Measurements from ENCODE around the gene PPP6C.
"Not testable (repeated sequence)": the region's sequence is repeated elsewhere in the genome, so short reads cannot be mapped to it uniquely, and the experiment has no call there.

PPP6C gene

DNA sequence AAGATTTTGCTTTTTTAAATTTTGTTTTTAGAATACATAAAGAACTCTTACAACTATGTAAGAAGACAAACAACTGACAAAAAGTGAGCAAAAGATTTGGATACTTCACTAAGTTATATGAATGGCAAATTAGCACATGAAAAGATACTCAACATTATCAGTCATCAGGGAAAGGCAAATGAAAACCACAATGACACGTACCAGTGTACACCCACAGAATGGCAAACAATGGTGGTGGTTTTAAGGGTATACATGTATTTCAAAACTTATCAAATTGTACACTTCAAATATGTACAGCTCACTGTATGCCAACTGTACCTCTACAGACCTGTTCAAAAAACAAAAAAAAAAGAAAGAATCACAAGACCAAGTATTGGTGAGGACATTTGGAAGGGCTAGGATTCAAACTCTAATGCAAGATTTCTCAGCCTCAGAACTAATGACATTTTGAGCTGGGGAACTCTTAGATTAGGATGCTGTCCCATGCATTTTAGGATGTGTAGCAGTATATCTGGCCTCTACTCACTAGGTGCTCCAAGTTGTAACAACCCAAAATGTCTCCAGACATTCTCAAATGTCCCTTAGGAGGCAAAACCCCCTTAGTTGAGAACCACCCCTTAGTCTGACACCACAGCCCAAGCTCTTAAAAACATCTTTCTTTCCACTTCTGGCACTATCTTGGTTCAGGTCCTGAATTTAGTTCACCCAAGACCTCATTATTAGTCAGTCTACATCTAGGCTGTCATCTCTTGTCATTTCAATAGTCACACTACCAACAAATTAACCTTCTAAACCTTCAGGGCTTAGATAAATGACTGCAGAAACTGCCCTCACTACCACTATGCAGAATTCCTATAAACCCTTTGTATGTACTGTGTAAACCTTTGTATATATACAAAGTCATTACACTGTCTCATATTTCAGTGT is 55.9 kb downstream of the PPP6C start:
- no peak overlapping the region for H3K27ac ChIP-seq
- TF ChIP-seq ZFX (IDR thresholded peaks at IDR 0.05; ENCODE audit: borderline replicate concordance), result no peak
- TF ChIP-seq, protein P1, sequence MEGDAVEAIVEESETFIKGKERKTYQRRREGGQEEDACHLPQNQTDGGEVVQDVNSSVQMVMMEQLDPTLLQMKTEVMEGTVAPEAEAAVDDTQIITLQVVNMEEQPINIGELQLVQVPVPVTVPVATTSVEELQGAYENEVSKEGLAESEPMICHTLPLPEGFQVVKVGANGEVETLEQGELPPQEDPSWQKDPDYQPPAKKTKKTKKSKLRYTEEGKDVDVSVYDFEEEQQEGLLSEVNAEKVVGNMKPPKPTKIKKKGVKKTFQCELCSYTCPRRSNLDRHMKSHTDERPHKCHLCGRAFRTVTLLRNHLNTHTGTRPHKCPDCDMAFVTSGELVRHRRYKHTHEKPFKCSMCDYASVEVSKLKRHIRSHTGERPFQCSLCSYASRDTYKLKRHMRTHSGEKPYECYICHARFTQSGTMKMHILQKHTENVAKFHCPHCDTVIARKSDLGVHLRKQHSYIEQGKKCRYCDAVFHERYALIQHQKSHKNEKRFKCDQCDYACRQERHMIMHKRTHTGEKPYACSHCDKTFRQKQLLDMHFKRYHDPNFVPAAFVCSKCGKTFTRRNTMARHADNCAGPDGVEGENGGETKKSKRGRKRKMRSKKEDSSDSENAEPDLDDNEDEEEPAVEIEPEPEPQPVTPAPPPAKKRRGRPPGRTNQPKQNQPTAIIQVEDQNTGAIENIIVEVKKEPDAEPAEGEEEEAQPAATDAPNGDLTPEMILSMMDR (IDR thresholded peaks at IDR 0.05), result no peak

DNA sequence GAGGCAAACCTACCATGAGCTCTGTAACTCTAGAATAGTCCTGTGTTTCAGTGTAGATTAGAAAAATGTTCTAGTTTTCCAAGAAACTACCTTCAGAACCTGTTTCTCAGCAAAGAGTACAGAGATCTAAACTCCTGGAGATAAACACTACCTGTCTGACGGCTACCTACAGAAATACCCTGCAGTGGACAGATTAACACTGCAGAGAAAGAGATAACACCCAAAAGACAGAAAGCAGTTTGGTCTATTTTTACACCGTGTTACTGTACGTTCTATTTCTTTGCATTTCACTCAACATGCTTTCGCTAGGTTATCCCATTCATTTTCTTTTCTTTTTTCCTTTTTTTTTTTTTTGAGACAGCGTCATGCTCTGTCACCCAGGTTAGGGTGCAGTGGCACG is 57.8 kb downstream of the PPP6C start:
- TF ChIP-seq, protein P1 (IDR thresholded peaks at IDR 0.05), result no peak
- TF ChIP-seq ZFX (IDR thresholded peaks at IDR 0.05; ENCODE audit: borderline replicate concordance), result no peak
- H3K27ac ChIP-seq, result no peak overlapping the region

- no peak overlapping the region for H3K27ac ChIP-seq
- no peak for TF ChIP-seq ZFX (IDR thresholded peaks at IDR 0.05; ENCODE audit: borderline replicate concordance)
- TF ChIP-seq, protein P1 (IDR thresholded peaks at IDR 0.05), result no peak
These were observed 63.4 kb downstream of the PPP6C start for GRCh38 chr9:125126019-125126746.

DNA sequence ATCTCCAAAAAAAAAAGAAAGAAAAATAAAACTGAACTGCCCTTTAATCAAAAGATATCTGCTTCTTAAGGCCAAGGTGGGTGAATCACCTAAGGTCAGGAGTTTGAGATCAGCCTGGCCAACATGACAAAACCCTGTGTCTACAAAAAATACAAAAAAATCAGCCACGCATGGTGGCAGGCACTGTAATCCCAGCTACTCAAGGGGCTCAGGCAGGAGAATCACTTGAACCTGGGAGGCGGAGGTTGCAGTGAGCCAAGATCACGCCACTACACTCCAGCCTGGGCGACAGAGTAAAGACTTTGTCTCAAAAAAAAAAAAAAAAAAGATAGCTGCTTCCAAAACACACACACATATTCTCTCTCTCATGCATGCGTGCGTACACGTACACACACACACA is 64.1 kb downstream of the PPP6C start:
- no peak overlapping the region for H3K27ac ChIP-seq
- no peak for TF ChIP-seq ZFX (IDR thresholded peaks at IDR 0.05; ENCODE audit: borderline replicate concordance)
- TF ChIP-seq, protein P1 (IDR thresholded peaks at IDR 0.05), result no peak

- H3K27ac ChIP-seq, result no peak overlapping the region
- TF ChIP-seq, protein P1 (IDR thresholded peaks at IDR 0.05), result no peak
- no peak for TF ChIP-seq ZFX (IDR thresholded peaks at IDR 0.05; ENCODE audit: borderline replicate concordance)
These were observed 68.5 kb downstream of the PPP6C start for GRCh38 chr9:125121146-125121545.

DNA sequence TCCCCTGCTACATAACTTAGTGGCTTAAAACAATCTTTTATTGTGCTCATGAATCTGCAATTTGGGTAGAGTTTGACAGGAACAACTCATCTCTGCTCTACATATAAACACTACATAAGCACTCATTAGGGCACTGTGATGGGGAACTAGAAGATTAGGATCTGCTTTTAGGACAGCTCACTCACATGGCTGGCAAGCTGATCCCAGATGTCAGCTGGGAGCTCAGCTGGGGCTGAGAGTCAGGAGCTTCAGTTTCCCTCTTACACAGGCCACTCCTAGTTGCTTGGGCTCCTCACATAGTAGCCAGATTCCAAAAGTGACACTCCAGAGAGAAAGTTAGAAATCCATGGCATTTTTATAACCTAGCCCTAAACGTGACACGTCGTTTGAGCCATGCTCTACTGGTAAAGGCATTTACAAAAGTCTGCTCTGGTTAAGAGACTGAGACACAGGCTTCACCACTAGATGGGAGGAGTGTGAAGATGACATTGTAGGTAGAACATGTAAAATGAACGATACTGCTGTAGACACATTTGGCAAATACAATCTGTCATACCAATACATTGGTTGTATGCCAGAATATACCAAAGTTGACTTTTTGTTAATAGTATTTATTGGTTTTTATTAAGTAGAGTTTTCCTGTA is 69.8 kb downstream of the PPP6C start:
- TF ChIP-seq, protein P1 (IDR thresholded peaks at IDR 0.05), result no peak
- no peak for TF ChIP-seq ZFX (IDR thresholded peaks at IDR 0.05; ENCODE audit: borderline replicate concordance)
- no peak overlapping the region for H3K27ac ChIP-seq

GRCh38 chr9:125118696-125119095 is 70.9 kb downstream of the PPP6C start:
- not testable (repeated sequence) for H3K27ac ChIP-seq

GRCh38 chr9:125114503-125114902 is 75.1 kb downstream of the PPP6C start:
- not testable (repeated sequence) for H3K27ac ChIP-seq
